IPS-18c (cell line): ENCODE measurements around the gene C17orf78.
"Not testable (repeated sequence)": the region's sequence is repeated elsewhere in the genome, so short reads cannot be mapped to it uniquely, and the experiment has no call there.

Source experiments
- H3K4me3 ChIP-seq: 2 replicates; pipeline ENCODE4 v1.7.0; 2013; ENCODE audit warnings: low read depth, mild to moderate bottlenecking, low read length, moderate library complexity; ENCODE audit not compliant: insufficient read depth
- H3K9me3 ChIP-seq: one replicate; pipeline ENCODE4 v1.6.1; 2013; ENCODE audit warnings: mild to moderate bottlenecking, low read length, moderate library complexity; ENCODE audit not compliant: control insufficient read depth, insufficient read depth

Gene C17orf78

GRCh38 chr17:37413875-37414519 is 38.2 kb downstream of the C17orf78 start:
- no peak overlapping the region for H3K4me3 ChIP-seq
- H3K9me3 ChIP-seq, result no peaks in the 10 kb centered on the region

GRCh38 chr17:37417852-37418251 is 42.1 kb downstream of the C17orf78 start:
- Histone ChIP-seq H3K9me3 (no peaks in the 10 kb centered on the region), H3K4me3 (no peak overlapping the region)

- no peaks in the 10 kb centered on the region for H3K9me3 ChIP-seq
Measured at GRCh38 chr17:37422971-37423625, 47.3 kb downstream of the C17orf78 start.

GRCh38 chr17:37425268-37425667 is 49.5 kb downstream of the C17orf78 start:
- H3K4me3 ChIP-seq, result no peak overlapping the region
- H3K9me3 ChIP-seq, result no peaks in the 10 kb centered on the region

More at GRCh38 chr17:37422971-37423625, 47.3 kb downstream of the C17orf78 start:
- H3K4me3 ChIP-seq, result no peak overlapping the region

GRCh38 chr17:37429039-37429438 is 53.3 kb downstream of the C17orf78 start:
- H3K4me3 ChIP-seq, result no peak overlapping the region

GRCh38 chr17:37429453-37429852 is 53.7 kb downstream of the C17orf78 start:
- H3K4me3 ChIP-seq, result no peak overlapping the region
- no peaks in the 10 kb centered on the region for H3K9me3 ChIP-seq

More at GRCh38 chr17:37429039-37429438, 53.3 kb downstream of the C17orf78 start:
- no peaks in the 10 kb centered on the region for H3K9me3 ChIP-seq

GRCh38 chr17:37430051-37430627 is 54.4 kb downstream of the C17orf78 start:
- no peak overlapping the region for H3K4me3 ChIP-seq

GRCh38 chr17:37432671-37433070 is 56.9 kb downstream of the C17orf78 start:
- Histone ChIP-seq H3K9me3 (no peaks in the 10 kb centered on the region), H3K4me3 (no peak overlapping the region)

More at GRCh38 chr17:37430051-37430627, 54.4 kb downstream of the C17orf78 start:
- H3K9me3 ChIP-seq, result no peaks in the 10 kb centered on the region

- H3K4me3 ChIP-seq, result no peak overlapping the region
- no peaks in the 10 kb centered on the region for H3K9me3 ChIP-seq
Measured at GRCh38 chr17:37438141-37438540, 62.4 kb downstream of the C17orf78 start.

- H3K4me3 ChIP-seq, result no peak overlapping the region
- H3K9me3 ChIP-seq, result no peaks in the 10 kb centered on the region
Measured at GRCh38 chr17:37440424-37440823, 64.6 kb downstream of the C17orf78 start.

GRCh38 chr17:37441369-37442014 is 65.7 kb downstream of the C17orf78 start:
- not testable (repeated sequence) for H3K4me3 ChIP-seq, H3K9me3 ChIP-seq
